ENCODE results near the gene IRF2.

DNA sequence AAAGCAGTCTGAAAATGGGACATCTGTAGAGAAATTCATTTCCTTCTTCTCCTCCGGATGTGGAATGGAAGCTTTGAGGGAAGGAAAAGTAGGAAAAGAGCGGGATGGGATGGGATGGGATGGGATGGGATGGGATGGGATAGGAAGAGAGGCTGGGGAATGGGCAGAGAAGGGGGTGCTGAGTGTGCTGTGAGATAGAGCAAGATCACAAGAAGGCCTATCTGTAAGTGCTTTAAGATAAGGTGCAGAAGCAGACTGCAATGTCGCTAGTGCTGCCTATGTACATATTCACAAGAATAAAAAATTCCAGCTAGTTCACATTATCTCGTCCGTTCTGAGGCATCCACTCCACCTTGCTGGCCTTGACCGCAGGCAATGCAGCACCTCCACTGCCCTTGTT lies 86.2 kb downstream of the IRF2 start:
- no peak for TF ChIP-seq TOX (CRISPR knock-in tag; IDR thresholded peaks at IDR 0.05; ENCODE audit: borderline replicate concordance)
- no peak for TF ChIP-seq ZFP3 (CRISPR knock-in tag; IDR thresholded peaks at IDR 0.05)
- TF ChIP-seq, protein P1, sequence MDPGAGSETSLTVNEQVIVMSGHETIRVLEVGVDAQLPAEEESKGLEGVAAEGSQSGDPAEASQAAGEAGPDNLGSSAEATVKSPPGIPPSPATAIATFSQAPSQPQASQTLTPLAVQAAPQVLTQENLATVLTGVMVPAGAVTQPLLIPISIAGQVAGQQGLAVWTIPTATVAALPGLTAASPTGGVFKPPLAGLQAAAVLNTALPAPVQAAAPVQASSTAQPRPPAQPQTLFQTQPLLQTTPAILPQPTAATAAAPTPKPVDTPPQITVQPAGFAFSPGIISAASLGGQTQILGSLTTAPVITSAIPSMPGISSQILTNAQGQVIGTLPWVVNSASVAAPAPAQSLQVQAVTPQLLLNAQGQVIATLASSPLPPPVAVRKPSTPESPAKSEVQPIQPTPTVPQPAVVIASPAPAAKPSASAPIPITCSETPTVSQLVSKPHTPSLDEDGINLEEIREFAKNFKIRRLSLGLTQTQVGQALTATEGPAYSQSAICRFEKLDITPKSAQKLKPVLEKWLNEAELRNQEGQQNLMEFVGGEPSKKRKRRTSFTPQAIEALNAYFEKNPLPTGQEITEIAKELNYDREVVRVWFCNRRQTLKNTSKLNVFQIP (CRISPR knock-in tag; IDR thresholded peaks at IDR 0.05; ENCODE audit: borderline replicate concordance, low read depth) = no peak
- TF ChIP-seq, protein P2, sequence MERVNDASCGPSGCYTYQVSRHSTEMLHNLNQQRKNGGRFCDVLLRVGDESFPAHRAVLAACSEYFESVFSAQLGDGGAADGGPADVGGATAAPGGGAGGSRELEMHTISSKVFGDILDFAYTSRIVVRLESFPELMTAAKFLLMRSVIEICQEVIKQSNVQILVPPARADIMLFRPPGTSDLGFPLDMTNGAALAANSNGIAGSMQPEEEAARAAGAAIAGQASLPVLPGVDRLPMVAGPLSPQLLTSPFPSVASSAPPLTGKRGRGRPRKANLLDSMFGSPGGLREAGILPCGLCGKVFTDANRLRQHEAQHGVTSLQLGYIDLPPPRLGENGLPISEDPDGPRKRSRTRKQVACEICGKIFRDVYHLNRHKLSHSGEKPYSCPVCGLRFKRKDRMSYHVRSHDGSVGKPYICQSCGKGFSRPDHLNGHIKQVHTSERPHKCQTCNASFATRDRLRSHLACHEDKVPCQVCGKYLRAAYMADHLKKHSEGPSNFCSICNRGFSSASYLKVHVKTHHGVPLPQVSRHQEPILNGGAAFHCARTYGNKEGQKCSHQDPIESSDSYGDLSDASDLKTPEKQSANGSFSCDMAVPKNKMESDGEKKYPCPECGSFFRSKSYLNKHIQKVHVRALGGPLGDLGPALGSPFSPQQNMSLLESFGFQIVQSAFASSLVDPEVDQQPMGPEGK (CRISPR knock-in tag; IDR thresholded peaks at IDR 0.05; ENCODE audit: borderline replicate concordance) = no peak
- no peak for TF ChIP-seq RARB (CRISPR knock-in tag; IDR thresholded peaks at IDR 0.05)
- TF ChIP-seq ARNTL (CRISPR knock-in tag; IDR thresholded peaks at IDR 0.05; ENCODE audit: borderline replicate concordance, low read depth) = no peak
- TF ChIP-seq TCF4 (CRISPR knock-in tag; IDR thresholded peaks at IDR 0.05; ENCODE audit: borderline replicate concordance) = no peak
- TF ChIP-seq, protein P3, sequence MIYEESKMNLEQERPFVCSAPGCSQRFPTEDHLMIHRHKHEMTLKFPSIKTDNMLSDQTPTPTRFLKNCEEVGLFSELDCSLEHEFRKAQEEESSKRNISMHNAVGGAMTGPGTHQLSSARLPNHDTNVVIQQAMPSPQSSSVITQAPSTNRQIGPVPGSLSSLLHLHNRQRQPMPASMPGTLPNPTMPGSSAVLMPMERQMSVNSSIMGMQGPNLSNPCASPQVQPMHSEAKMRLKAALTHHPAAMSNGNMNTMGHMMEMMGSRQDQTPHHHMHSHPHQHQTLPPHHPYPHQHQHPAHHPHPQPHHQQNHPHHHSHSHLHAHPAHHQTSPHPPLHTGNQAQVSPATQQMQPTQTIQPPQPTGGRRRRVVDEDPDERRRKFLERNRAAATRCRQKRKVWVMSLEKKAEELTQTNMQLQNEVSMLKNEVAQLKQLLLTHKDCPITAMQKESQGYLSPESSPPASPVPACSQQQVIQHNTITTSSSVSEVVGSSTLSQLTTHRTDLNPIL (CRISPR knock-in tag; IDR thresholded peaks at IDR 0.05; ENCODE audit: low read depth) = no peak
- TF ChIP-seq ISL1 (CRISPR knock-in tag; IDR thresholded peaks at IDR 0.05) = no peak
- no peak for TF ChIP-seq GLIS3 (CRISPR knock-in tag; IDR thresholded peaks at IDR 0.05)
- TF ChIP-seq, protein P4, sequence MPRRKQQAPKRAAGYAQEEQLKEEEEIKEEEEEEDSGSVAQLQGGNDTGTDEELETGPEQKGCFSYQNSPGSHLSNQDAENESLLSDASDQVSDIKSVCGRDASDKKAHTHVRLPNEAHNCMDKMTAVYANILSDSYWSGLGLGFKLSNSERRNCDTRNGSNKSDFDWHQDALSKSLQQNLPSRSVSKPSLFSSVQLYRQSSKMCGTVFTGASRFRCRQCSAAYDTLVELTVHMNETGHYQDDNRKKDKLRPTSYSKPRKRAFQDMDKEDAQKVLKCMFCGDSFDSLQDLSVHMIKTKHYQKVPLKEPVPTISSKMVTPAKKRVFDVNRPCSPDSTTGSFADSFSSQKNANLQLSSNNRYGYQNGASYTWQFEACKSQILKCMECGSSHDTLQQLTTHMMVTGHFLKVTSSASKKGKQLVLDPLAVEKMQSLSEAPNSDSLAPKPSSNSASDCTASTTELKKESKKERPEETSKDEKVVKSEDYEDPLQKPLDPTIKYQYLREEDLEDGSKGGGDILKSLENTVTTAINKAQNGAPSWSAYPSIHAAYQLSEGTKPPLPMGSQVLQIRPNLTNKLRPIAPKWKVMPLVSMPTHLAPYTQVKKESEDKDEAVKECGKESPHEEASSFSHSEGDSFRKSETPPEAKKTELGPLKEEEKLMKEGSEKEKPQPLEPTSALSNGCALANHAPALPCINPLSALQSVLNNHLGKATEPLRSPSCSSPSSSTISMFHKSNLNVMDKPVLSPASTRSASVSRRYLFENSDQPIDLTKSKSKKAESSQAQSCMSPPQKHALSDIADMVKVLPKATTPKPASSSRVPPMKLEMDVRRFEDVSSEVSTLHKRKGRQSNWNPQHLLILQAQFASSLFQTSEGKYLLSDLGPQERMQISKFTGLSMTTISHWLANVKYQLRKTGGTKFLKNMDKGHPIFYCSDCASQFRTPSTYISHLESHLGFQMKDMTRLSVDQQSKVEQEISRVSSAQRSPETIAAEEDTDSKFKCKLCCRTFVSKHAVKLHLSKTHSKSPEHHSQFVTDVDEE (CRISPR knock-in tag; IDR thresholded peaks at IDR 0.05) = no peak
- no peak for TF ChIP-seq ZNF565 (CRISPR knock-in tag; conservative IDR thresholded peaks at IDR 0.05; ENCODE audit: low read depth)
- no peak for TF ChIP-seq SNAI2 (CRISPR knock-in tag; IDR thresholded peaks at IDR 0.05)
